Fibroblast of gingiva (primary cell): ENCODE results near the gene CEND1.

Experiments used
- DNase-seq: peaks from one replicate; pipeline ENCODE4 v3.0.0-alpha.2; 2011; ENCODE audit warnings: low read depth

The CEND1 gene

DNA sequence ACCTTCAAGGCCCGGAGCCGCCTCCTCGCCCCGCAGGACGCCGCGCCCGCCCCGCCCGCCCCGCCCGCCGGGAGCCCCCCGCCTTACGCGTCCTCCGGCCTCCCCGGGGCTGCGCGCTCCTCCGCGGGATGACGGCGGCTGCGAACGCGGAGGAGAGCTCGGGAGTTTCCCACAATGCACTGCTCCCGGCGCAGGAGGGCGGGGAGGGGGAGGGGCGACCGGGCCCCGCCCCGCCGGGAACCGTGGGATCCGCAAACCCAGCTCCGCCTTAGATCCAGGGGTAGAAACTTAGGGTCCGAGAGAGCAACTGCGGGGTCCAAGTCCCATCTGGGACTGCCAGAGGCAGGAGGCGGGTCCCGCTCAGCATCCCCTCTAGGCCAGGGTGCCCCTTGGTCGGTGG, at the start of gene CEND1:
CEND1 (minus strand) TSS at position 148 of the 400 bp plus-strand sequence. CDS start 1,514 bp downstream, outside the sequence.
- DNase-seq: peak; percentile 53

DNA sequence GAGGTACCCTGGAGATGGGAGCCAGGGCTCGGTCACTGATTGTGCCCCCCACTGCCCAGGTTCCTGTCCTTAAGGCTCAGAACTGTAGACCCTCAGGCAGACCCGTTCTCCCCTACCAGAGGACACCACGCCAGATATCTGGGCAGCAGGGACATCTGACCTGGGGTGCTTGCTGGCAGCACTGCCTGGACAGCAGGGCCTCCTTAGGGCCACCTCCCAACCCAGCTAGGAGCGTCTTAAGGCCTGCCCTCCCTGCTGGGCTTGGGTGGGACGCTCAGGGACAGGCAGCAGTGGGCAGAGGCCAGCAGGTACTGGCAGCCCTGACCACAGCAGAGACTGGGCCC, 49.4 kb upstream of the CEND1 start:
- DNase-seq: no peak

DNA sequence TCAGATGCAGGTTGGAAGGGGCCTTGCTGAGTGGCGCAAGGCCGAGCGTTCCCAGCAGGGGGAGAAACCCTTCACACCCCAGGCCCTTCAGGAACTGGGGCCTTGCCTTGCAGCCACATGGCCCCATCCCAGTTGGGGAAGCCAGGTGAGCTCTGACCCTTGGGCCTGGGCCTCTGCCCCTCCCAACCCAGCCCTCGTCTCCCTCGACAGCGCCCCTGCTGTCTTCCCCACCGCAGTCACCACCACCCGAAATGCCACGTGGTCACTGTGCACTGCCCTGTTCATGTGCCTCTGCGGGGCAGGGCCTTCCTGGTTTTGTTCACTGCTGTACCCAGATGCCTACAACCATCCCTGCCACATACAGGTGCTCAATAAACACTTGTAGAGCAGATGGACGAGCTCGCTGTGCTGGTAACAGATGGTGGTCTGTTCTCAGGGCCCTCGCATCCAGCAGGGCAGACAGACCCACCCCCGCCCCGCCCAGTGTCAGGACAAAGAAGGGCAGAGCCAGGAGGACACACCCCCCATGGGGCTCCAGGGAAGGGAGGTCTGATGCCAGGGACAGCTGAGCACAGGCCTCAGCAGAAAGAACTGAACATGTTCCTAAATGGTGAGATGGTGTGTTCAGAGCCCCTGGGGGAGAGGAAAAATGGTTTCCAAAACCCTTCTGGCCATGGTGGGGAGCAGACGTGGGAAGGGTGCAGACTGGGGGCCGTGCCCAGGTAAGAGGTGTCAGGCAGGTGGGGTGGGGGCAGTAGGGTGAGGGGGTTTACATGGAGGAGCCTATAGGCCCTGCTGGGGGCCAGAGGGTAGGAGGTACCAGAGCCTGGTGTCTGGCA, 48.8 kb upstream of the CEND1 start:
- DNase-seq: peak; percentile 49

DNA sequence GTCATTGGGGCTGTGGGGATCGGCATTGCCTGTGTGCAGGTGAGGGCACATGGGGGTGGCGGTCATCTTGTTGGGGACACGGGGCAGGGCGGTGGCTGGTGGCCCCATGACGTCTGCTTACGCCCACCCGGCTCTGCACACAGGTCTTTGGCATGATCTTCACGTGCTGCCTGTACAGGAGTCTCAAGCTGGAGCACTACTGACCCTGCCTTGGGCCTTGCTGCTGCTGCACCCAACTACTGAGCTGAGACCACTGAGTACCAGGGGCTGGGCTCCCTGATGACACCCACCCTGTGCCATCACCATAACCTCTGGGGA, 48.1 kb upstream of the CEND1 start:
- DNase-seq: no peak

DNA sequence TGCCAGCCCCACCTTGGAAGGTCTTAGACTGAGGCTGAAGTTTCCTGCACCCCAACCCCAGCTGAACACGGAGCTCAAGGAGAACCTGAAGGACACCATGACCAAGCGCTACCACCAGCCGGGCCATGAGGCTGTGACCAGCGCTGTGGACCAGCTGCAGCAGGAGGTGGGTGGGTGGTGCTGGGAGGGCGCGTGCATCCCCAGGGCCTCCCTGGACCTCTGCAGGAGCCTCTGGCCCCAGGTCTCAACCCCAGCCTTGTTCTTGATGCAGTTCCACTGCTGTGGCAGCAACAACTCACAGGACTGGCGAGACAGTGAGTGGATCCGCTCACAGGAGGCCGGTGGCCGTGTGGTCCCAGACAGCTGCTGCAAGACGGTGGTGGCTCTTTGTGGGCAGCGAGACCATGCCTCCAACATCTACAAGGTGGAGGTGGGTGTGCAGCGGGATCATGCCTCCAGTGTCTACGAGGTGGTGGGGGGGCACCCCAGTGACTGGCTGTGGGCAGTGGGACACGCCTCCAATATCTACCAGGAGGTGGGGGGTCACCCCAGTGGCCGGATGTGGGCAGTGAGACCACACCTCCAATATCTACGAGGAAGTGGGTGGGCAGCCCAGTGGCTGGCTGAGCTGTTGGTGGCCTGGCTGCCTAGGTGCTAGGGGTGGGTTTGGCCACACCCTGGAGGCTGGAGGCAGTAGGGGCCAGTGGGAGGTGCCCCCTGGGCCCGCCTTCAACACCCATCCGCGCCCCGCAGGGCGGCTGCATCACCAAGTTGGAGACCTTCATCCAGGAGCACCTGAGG, 47.5 kb upstream of the CEND1 start:
- DNase-seq: no peak

DNA sequence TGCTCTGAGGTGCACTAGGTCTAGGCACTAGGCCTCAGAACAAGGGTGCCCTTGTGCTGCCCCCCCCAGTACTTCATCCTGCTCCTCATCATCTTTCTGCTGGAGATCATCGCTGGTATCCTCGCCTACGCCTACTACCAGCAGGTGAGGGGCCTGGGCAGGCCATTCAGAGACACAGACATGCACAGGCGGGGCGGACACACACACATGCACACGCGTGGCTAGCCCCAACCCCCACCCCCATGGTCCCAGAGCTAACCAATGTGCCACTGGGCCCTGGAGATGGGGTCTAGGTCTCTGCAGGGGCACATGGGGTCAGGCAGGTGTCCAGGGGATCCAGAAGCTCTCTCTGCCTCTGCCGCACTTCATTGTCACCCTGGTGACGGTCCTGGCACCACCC, 46.8 kb upstream of the CEND1 start:
- DNase-seq: no peak

DNA sequence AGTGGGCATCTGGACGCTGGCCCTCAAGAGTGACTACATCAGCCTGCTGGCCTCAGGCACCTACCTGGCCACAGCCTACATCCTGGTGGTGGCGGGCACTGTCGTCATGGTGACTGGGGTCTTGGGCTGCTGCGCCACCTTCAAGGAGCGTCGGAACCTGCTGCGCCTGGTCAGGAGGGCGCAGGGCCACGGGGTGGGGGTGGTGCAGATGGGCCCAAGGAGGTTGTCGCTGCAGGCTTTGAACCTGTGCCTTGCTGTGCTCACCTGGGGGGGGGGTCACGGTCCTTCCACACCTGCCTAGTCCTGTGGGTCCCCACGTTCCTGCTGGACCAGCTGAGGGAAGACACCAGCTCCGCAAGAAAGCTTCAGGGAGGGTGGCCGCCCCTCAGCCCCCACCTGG, 46.4 kb upstream of the CEND1 start:
- DNase-seq: no peak

DNA sequence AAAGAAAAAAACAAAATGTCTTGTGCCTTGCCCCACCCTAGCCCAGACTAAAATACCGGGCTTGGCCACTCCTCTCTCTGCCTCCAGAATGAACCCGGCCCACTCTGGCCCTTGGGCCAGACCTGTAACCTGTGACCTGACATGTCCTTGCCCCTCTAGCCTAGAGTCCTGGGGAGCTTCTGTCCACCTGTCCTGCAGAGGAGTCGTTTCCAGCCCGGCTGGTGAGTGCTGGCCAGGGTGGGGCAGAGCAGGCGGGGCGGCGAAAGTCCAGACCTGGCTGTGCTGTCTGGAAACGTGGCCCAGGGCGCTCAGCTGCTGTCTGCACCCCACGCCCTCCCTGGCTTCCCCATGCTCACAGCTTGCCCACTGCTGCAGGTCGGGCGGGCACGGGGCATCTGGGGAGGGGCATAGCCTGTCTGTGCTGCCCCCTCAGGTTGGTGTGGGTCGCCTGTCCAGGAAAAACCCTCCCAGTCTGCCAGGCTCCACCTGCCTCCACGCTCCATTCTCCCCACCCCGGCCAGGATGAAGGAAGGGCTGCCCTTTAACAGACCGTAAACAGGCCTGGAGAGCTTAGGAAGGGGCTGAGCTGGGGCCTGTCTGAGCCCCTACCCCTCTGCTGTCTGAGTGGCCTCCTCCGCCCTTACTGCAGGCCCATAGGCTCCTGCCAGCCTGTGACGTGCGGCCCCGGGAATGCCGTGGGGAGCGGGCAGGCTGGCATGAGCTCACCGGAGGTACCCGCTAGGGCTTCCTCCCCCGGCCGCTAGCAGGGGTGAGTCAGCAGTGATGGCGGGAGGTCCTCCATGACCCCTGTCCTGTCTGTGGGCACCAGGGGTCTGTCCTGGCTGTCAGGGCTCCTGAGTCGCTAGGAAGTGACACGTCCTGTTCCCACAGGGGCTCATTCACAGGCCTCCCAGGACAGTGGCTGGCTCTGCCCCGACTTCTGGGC, 44.8 kb upstream of the CEND1 start:
- peak; percentile 93 for DNase-seq

DNA sequence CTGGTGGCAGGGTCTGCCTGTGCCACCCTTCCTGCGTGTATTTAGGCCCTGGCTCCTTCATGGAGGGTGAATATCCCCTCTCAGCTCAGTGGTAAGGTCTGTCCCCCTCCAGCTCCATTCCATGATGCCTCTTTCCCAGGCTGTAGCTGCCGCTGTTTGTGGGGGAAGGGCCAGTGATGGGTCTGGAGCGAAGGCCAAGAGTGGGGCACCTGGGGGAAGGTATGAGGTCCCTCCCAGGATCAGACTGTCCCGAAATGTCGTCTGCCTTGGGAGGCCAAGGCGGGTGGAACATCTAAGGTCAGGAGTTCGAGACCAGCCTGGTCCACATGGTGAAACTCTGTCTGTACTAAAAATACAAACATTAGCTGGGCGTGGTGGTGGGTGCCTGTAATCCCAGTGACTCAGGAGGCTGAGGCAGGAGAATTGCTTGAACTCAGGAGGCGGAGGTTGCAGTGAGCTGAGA, 44.0 kb upstream of the CEND1 start:
- no peak for DNase-seq

DNA sequence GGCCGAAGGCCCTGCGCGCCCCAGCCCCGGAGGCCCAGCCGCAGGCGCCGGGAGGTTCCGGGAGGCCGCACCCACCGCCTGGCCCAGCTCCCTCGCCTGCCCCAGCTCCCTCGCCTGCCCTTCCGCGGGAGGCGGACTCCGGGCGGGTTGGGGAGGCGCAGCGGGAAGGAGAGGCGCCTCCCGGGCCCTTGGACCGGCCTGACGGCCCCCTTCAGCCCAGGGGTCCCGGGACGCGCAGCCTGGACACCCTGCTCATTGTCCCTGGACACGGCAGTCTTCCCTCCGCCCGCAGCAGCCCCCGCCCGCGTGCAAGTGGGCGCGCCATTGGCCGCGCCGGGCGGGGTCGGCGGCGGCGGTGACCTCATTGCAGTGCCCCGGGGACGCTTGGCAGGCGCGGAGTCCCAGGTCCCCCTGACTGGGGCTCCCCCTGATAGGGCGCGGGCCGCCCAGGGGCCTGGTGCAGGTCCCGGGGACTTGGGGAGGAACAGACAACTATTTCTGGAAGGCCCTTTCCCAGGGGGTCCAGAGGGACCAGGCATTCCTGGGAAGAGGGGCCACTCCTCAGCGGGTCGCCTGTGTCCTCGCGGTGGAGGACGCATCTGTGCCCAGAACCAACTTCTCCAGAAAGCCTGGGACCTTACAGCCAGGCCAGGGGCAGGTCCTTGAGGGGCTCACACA, 43.4 kb upstream of the CEND1 start:
- DNase-seq: peak; percentile 49

DNA sequence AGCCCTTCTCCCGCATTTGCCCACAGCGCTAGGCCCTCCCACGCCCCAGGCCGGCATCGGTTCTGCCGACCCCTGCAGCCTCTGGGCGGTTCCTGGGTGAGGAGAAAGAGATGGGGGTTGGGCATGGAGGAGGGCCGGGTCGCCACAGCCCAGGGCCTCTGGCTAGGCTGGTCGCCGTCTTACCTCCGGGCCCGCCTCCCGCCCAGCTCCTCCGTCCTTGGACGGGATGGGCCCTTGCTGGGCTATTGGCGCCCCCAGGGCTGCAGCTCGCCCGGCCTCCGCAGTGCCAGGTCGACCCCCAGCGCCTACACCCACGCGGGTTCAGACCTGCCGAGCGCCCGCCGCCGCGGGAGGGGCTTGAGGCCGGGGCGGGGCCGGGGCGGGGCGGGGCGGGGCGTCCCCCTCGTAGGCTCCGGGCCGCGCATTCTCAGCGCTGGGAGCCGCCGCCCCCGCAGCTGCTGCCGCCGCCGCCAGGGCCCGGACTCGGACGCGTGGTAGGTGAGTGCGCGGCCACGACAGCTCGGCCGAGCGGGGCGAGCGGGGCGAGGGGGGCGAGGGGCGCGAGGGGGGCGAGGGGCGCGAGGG, 42.7 kb upstream of the CEND1 start, which contains the start of gene CD151:
CD151 (plus strand) TSS at position 424 of the 585 bp plus-strand sequence. CDS start 3,118 bp downstream, outside the sequence.
- DNase-seq: peak; percentile 47

DNA sequence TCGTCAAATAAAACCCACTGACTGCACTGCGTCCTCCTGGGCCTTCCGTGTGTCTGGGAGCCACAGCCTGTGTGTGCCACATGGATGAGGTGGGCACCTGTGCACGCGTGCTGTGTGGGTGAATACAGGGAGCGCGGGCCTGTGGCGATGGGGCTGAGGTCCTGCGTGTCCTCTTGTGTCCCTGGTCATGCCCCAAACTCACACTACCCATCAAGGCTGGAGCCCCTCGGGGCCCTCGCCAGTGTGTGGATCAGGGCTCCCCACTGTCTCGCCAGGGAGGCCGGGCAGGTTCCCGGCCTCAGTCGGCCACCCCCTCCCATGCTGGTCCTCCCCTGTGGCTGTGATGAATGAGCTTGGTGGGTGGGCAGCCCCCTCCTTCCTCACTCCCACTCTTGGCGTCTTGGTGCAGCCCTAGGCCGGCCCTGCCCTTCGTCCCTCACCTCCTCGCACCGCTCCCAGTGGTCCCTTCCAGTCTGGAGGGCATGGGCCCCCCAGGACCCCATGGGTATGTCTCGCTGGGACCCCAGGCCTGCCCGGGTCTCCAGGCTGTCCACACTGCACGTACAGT, 42.2 kb upstream of the CEND1 start:
- no peak for DNase-seq

DNA sequence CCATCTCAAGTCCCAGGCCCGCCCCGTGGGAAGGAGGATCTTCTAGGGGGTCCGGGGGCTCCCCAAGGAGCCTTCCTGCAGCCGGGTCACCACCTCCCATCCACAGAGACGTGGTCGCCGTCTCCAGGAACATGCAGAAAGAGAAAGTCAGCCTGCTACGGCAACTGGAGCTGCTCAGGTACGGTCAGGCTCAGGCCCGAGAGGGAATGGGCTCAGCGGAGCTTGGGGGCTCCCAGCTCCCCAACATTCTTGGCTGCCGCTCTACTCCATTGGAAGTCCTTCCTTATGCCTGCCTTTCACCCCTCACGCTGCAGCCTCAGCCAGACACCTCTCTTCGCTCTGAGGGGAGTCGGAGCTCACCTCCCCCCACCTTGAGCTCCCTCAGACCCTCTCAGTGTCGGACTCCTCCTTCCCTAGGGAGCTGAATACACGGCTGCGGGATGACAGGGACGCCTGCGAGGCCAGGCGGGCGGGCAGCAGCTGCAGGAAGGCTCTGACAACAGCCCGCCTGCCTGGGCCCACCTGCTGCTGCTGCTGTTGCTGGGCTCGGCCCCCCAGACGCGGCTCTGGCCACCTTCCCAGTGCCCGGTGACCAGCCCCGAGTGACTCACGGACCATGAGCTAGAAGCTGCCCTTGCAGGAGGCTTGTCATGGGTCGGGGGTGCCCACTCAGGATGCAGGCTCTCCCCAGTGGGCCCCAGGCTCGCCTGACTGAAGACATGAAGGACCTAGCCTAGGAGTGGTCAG, 41.4 kb upstream of the CEND1 start:
- DNase-seq: no peak

DNA sequence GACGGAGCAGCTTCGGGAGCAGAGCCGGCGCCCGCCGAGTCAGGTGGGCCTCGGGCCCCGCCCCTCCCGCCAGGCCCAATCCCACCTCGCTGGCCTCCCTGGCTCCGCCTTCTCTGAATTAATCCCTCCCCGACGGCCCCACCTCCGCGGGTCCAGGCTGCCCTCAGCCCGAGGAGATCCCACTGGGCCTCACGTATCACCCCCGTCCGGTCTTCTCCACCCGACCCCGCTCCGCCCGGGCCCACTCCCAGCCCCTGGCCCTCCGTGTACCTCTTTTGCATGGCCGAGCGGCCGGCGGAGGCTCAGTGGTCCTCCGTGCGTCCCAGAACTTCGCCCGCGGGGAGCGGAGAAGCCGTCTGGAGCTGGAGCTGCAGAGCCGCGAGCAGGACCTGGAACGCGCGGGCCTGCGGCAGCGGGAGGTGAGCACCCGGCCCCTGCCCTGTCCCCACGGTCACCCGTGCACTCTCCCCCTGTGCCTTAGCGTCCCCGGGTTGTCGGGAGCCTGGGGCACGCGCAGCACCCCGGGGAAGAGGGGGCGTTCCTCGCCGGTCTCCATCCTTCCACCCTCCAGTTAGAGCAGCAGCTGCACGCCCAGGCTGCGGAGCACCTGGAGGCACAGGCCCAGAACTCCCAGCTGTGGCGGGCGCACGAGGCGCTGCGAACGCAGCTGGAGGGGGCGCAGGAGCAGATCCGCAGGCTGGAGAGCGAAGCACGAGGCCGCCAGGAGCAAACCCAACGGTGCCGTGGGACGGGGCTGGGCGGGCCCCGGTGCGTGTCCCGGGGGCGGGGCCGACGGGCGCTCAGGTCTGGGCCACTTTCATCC, 40.6 kb upstream of the CEND1 start:
- peak; percentile 23 for DNase-seq

DNA sequence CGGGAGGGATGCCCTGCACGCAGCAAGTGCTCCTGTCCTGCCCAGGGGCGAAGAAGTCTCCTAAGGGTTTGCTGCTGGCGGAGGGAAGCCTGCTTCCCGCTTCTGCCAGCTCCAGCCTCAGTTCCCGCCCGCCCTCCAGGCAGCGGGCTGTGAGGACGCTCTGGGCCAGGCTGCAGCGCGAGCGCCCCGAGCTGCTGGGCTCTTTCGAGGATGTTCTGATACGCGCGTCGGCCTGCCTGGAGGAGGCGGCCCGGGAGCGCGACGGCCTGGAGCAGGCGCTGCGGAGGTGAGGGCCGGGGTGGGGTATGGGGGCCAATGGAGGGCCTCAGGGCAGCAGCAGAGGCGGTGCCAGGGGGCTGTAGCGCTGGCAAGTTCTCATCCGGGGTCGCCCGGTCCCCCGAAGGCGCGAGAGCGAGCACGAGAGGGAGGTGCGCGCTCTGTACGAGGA, 40.0 kb upstream of the CEND1 start:
- no peak for DNase-seq

DNA sequence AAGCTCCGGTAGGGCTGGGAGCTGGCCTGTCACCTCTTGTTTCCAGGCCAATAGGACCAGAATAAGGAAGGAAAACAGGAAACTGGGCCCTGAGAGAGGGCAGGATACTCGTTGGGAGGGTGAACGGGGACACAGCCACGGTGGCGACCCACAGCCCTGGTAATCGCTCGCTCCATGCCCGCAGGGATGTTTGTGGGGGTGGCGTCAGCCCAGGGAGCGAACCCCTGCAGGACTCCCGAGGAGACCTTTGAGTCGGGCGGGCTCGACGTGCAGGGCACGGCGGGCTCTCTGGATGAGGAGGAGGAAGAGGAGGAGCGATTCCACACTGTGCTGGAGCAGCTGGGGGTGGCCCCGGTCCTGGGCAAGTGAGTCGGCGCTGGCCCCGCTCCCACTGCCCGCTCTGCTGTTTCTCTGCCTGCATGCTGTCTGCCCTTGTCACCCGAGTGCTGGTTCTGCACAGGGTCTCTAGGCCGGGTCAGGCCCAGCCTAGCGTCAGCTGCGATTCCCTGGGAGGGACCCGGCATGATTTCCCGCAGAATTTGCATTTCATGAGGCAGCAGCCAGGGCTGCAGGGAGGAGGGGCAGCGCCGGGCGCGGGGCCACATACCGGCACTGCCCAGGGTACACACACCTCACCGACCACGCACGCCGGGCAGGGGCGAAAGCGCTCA, 39.4 kb upstream of the CEND1 start:
- no peak for DNase-seq

DNA sequence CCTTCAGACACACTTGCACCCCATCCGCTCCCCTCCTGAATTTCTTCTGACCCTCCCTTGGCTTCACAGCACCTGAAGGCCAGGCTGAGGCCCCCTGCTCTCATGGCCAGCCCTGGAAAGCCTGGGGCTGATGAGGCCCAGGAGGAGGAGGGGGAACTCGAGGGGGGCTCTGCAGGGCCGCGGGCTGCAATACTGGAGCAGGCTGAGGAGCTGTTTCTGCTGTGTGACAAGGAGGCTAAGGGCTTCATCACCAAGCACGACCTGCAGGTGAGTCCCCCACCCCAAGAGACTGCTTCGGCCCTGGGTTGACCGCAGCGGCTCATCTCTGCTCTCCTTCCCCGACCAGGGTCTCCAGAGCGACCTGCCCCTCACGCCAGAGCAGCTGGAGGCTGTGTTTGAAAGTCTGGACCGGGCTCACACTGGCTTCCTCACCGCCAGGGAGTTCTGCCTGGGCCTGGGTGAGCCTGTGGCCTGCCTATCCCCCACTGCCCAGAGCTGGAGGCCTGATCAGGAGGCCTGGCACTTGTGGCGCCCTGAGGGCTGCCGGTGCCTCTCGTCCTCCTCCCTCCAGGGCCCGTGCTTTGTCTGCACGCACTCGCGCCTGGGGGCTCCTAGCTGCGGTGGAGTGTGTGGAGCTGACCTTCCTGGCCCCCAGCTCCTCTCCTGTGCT, 38.8 kb upstream of the CEND1 start:
- DNase-seq: no peak

DNA sequence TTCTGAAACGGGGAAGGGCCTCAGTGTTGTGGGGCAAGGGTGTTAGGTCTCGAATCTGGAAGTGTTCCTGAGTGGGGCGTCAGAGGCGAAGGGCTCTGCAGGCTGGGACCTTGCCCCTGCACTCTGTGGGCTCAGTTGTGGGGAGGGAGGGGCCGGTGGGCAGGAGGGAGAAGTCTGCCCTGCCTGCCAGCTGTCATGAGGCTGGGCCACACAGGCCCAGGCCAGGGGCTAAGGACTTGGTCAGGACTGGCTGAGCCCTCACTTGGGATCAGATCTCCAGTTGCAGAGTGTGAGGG, 38.0 kb upstream of the CEND1 start, which contains the start of gene CRACR2B:
CRACR2B (plus strand) TSS at position 23 of the 296 bp plus-strand sequence. CDS start 689 bp downstream, outside the sequence.
- DNase-seq: no peak
